Endothelial cell of umbilical vein (primary cell): ENCODE data around the gene TTI1. TPM values are rescaled to one million over a fixed set of nuclear protein-coding genes. Genes with fewer than 3 reads are reported as not detected.

ENCODE experiments used
- BruUV-seq: library from RNA; stranded (reverse); fragments of 400-500 nt; replicated peaks from 2 replicates; lab custom pipeline; 2021; lab: Mats Ljungman, UMichigan
- CTCF ChIA-PET: fragments of 300-600, 350-600 bp; sonication (Branson Sonifier 250); formaldehyde crosslinking; loops from one replicate; lab custom pipeline; 2021; ENCODE audit warnings: antibody characterized with exemption, inconsistent platforms; lab: Charles Lee
- POLR2A ChIA-PET: fragments of 300-600, 350-600 bp; sonication (Branson Sonifier 250); formaldehyde crosslinking; loops from one replicate; lab custom pipeline; 2021; ENCODE audit warnings: antibody characterized with exemption, inconsistent platforms; lab: Charles Lee
- DNase-seq: peaks from one replicate; pipeline ENCODE4 v3.0.0-alpha.2; 2011; ENCODE audit warnings: low read depth, low spot score
- FAIRE-seq: peaks from 2 replicates; lab custom pipeline; 2011; peaks lifted over from hg19 to GRCh38; lab: Jason Lieb, UNC
- H2AFZ ChIP-seq: 2 replicates; pipeline ENCODE4 v1.6.0; 2012; ENCODE audit warnings: low read depth, low read length, control low read depth, inconsistent platforms
- H3K27ac ChIP-seq: 2 replicates; pipeline ENCODE4 v1.5.1; 2011; ENCODE audit warnings: low read depth, mild to moderate bottlenecking, control low read depth, low read length, moderate library complexity; ENCODE audit not compliant: insufficient read depth
- H3K27me3 ChIP-seq, 2 experiments: 2 replicates each; pipeline versions ENCODE4 v1.6.0 to v1.6.1; 2011; ENCODE audit warnings: low read length in 2 of 2, mixed read lengths in 1 of 2; ENCODE audit not compliant: control insufficient read depth in 2 of 2, insufficient read depth in 2 of 2
- H3K36me3 ChIP-seq, 2 experiments: 2 replicates in 1 of 2; 3 replicates in 1 of 2; pipeline ENCODE4 v1.5.1; 2011; ENCODE audit warnings: low read length in 2 of 2, mild to moderate bottlenecking in 1 of 2, moderate library complexity in 1 of 2; ENCODE audit not compliant: control insufficient read depth in 2 of 2, insufficient read depth in 2 of 2; ENCODE audit errors: extremely low read depth in 1 of 2
- H3K4me1 ChIP-seq: 3 replicates; pipeline ENCODE4 v1.5.1; 2011; ENCODE audit warnings: mild to moderate bottlenecking, low read length; ENCODE audit not compliant: control insufficient read depth, insufficient read depth; ENCODE audit errors: extremely low read depth
- H3K4me2 ChIP-seq: 2 replicates; pipeline ENCODE4 v1.6.1; 2011; ENCODE audit warnings: low read length, control low read depth, mixed read lengths; ENCODE audit not compliant: insufficient read depth
- H3K4me3 ChIP-seq, 3 experiments: fragments of 200-600 bp in 1 of 3; sonication (generic), shearing (Covaris generic) in 1 of 3; replicated peaks in 1 of 3; 2 replicates each; pipeline ENCODE4 v1.5.1; 2011 to 2016; ENCODE audit warnings: control low read depth in 3 of 3, low read length in 3 of 3, mild to moderate bottlenecking in 2 of 3, inconsistent platforms in 1 of 3, low read depth in 1 of 3, moderate library complexity in 1 of 3; ENCODE audit not compliant: insufficient read depth in 1 of 3
- H3K79me2 ChIP-seq: 2 replicates; pipeline ENCODE4 v1.6.0; 2012; ENCODE audit warnings: low read length, inconsistent platforms; ENCODE audit not compliant: control insufficient read depth, insufficient read depth
- H3K9ac ChIP-seq: replicated peaks from 2 replicates; pipeline ENCODE3; 2011; ENCODE audit warnings: low read length, control low read depth; ENCODE audit not compliant: insufficient read depth; ENCODE audit errors: extremely low read depth
- H3K9me1 ChIP-seq: replicated peaks from 3 replicates; pipeline ENCODE4 v1.6.0; 2011; ENCODE audit warnings: mild to moderate bottlenecking, low read length; ENCODE audit not compliant: control insufficient read depth, insufficient read depth; ENCODE audit errors: extremely low read depth
- H3K9me3 ChIP-seq: replicated peaks from 2 replicates; pipeline ENCODE4 v1.5.1; 2012; ENCODE audit warnings: low read length, inconsistent platforms; ENCODE audit not compliant: control insufficient read depth, insufficient read depth
- H4K20me1 ChIP-seq: replicated peaks from 2 replicates; pipeline ENCODE3; 2011; ENCODE audit warnings: mild to moderate bottlenecking, low read length; ENCODE audit not compliant: control insufficient read depth, insufficient read depth; ENCODE audit errors: extremely low read depth
- CTCF ChIP-seq, 2 donors: IDR thresholded peaks; 1 replicate in 1 of 2; 2 replicates in 1 of 2; pipeline ENCODE4 v1.5.1; 2011; ENCODE audit warnings: low read length in 2 of 2, mild to moderate bottlenecking in 2 of 2, moderate library complexity in 2 of 2, control low read depth in 1 of 2, inconsistent platforms in 1 of 2, low read depth in 1 of 2; ENCODE audit not compliant: insufficient read depth in 1 of 2; ENCODE audit errors: extremely low read depth in 1 of 2
- EZH2 ChIP-seq: IDR thresholded peaks from 2 replicates; pipeline ENCODE4 v1.6.1; 2012; ENCODE audit warnings: borderline replicate concordance, low read depth, mild to moderate bottlenecking, moderate library complexity, low read length, inconsistent platforms; ENCODE audit not compliant: severe bottlenecking
- FOS ChIP-seq: IDR thresholded peaks from 2 replicates; pipeline ENCODE4 v1.6.1; 2011; ENCODE audit warnings: mild to moderate bottlenecking, low read length, moderate library complexity, borderline replicate concordance; ENCODE audit not compliant: insufficient read depth
- GATA2 ChIP-seq: IDR thresholded peaks from 2 replicates; pipeline ENCODE4 v1.7.0; 2011; ENCODE audit warnings: low read depth, mild to moderate bottlenecking, moderate library complexity, mixed read lengths, low read length; ENCODE audit not compliant: insufficient read length, insufficient read depth
- JUN ChIP-seq: IDR thresholded peaks from 2 replicates; pipeline ENCODE4 v1.6.1; 2011; ENCODE audit warnings: borderline replicate concordance, low read depth; ENCODE audit not compliant: insufficient read length, insufficient read depth
- MAX ChIP-seq: IDR thresholded peaks from 2 replicates; pipeline ENCODE4 v1.6.1; 2011; ENCODE audit not compliant: insufficient read depth, insufficient read length
- MYC ChIP-seq: IDR thresholded peaks from one replicate; pipeline ENCODE4 v1.6.1; 2011; ENCODE audit warnings: mild to moderate bottlenecking, low read depth, low read length
- POLR2A ChIP-seq: IDR thresholded peaks from 2 replicates; pipeline ENCODE4 v1.6.1; 2012; ENCODE audit warnings: low read depth, mild to moderate bottlenecking, control low read depth, low read length
- POLR2AphosphoS5 ChIP-seq: IDR thresholded peaks from 2 replicates; pipeline ENCODE4 v1.6.1; 2012; ENCODE audit warnings: low read depth, mild to moderate bottlenecking, control low read depth, low read length, moderate library complexity; ENCODE audit not compliant: insufficient read depth
- dilution Hi-C: fragments of 300-500 bp; cut with MboI; formaldehyde crosslinking; loops from one replicate; pipeline ENCODE4 v1.15.0; 2019; ENCODE audit warnings: low sequenced_read_pairs; ENCODE audit not compliant: extremely low pct_ligation_motif_present
- intact Hi-C: fragments of 100-400 bp; cut with micrococcal nuclease; formaldehyde crosslinking; loops from one replicate; pipeline ENCODE4 v1.10.0; 2022
- polyA plus RNA-seq, 4 experiments: library from polyadenylated mRNA; depleted of rRNA in 3 of 4; stranded (reverse) in 3 of 4; unstranded in 1 of 4; fragments of >200 nt; gene quantifications; 2 replicates each; pipeline versions ENCODE4 v1.2.1 to v1.2.3, GENCODE V29; 2011 to 2012; ENCODE audit warnings: missing spikeins in 1 of 4
- total RNA-seq: library from RNA; stranded (reverse); gene quantifications from 2 replicates; pipeline ENCODE4 v1.2.3, GENCODE V29; 2021

TTI1 gene
- total and polyA plus RNA-seq, 2 donors (not counting 3 experiments of a cell fraction or from before 2014, with no cell fraction given), result 13.2 to 23.2 TPM

GRCh38 chr20:38062890-38063289, 29.6 kb upstream of the TTI1 start:
- H3K4me3 ChIP-seq, result no peak overlapping the region
- intact Hi-C loops (no loop called here), dilution Hi-C loops (no loop called here)
- POLR2A ChIA-PET, result no interaction called here
- no peak overlapping the region for H3K27ac ChIP-seq
- no peaks in the 10 kb centered on the region for H3K9me3 ChIP-seq
- H3K36me3 ChIP-seq, result peaks cover 15 to 21% of the 10 kb centered on the region in 2 experiments
- no peak overlapping the region for H2AFZ ChIP-seq
- DNase-seq (no peak), FAIRE-seq (no peak)
- no peaks in the 10 kb centered on the region for H3K79me2 ChIP-seq
- no TSS peak for BruUV-seq
- no peak overlapping the region for H3K9ac ChIP-seq
- H4K20me1 ChIP-seq, result no peaks in the 10 kb centered on the region
- H3K27me3 ChIP-seq, result no peaks in the 10 kb centered on the region
- CTCF ChIA-PET, result interaction anchor here (1.0 to 4.0 kb wide), 4 partner anchors 10 to 158 kb away, joined by 3 to 17 read pairs (median 4); no protein-coding TSS in a partner anchor
- H3K4me1 ChIP-seq, result peaks cover 2% of the 10 kb centered on the region
- no peak overlapping the region for H3K4me2 ChIP-seq
- TF ChIP-seq POLR2AphosphoS5 (no peak), MAX (no peak), FOS (no peak), EZH2 (no peak), POLR2A (no peak), JUN (no peak), CTCF (IDR thresholded peaks at IDR 0.05; ENCODE audit: extremely low read depth in 1 of 2, insufficient read depth in 1 of 2, low read depth in 1 of 2, low read length in 2 of 2) (no peak), MYC (no peak), GATA2 (no peak)
- H3K9me1 ChIP-seq, result no peaks in the 10 kb centered on the region
